Neural crest cell (in vitro differentiated cells): Measurements from ENCODE around the gene GOLGA8K. TPM values are rescaled to one million over a fixed set of nuclear protein-coding genes. Genes with fewer than 3 reads are reported as not detected.
"Not testable (repeated sequence)": the region's sequence is repeated elsewhere in the genome, so short reads cannot be mapped to it uniquely, and the experiment has no call there.

Experiments used
- DNase-seq: peaks from one replicate; pipeline ENCODE4 v3.0.0; 2021; ENCODE audit warnings: low read depth, mixed read lengths, low spot score
- H3K27ac Mint-ChIP-seq: one replicate; pipeline ENCODE4 v1.8.0; 2021; ENCODE audit warnings: mild to moderate bottlenecking, mixed read lengths; ENCODE audit not compliant: unreplicated experiment
- H3K27me3 Mint-ChIP-seq: 2 replicates; pipeline ENCODE4 v1.8.0; 2021; ENCODE audit warnings: low read depth, mild to moderate bottlenecking, mixed read lengths
- H3K36me3 Mint-ChIP-seq: 2 replicates; pipeline ENCODE4 v1.8.0; 2021; ENCODE audit warnings: low read depth, mild to moderate bottlenecking, mixed read lengths
- H3K4me1 Mint-ChIP-seq: 2 replicates; pipeline ENCODE4 v1.8.0; 2021; ENCODE audit warnings: mixed read lengths
- H3K4me3 Mint-ChIP-seq: one replicate; pipeline ENCODE4 v1.8.0; 2021; ENCODE audit warnings: mild to moderate bottlenecking, mixed read lengths
- H3K9me3 Mint-ChIP-seq: 2 replicates; pipeline ENCODE4 v1.8.0; 2021; ENCODE audit warnings: mixed read lengths
- total RNA-seq: library from RNA; stranded (reverse); gene quantifications from 2 replicates; pipeline ENCODE4 v1.2.1, GENCODE V29; 2021

GOLGA8K gene
- total RNA-seq, 1 donor from 2014 or later: 1.6 TPM

GRCh38 chr15:32345978-32346547 lies 57.0 kb downstream of the GOLGA8K start:
- H3K27me3 Mint-ChIP-seq, DNase-seq, H3K27ac Mint-ChIP-seq, H3K9me3 Mint-ChIP-seq, H3K4me3 Mint-ChIP-seq, H3K36me3 Mint-ChIP-seq, H3K4me1 Mint-ChIP-seq: not testable (repeated sequence)

DNA sequence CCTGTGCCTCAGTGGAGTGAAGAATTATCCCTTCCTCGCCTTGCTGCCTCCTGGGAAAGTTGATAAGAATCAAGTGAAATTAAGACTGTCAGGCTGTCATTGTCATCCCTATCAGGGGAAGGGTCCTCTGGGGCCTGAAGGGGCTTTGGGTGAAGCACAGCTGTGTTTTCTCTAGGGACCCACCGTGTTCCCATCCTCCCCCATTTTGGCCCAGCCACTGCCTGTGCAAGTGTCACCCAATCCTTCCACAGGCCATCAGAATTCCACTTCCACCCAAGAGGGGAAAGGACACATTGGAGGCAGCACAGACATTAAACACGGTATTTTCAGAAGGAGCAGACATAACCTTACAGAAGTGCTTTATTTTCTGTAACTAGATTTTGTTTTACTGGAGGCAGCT lies 59.2 kb downstream of the GOLGA8K start:
- peak overlapping the region; percentile 74 for H3K4me3 Mint-ChIP-seq
- not testable (repeated sequence) for H3K27me3 Mint-ChIP-seq, H3K36me3 Mint-ChIP-seq, H3K27ac Mint-ChIP-seq, H3K4me1 Mint-ChIP-seq, H3K9me3 Mint-ChIP-seq, DNase-seq

Other genes with a start within 250 kb of the GOLGA8K start
- 0.45 TPM in 1 of 2 replicates, not detected in the other for gene GOLGA8O, start 52.3 kb upstream of the GOLGA8K start, total RNA-seq
- gene GOLGA8N, start 190.2 kb upstream of the GOLGA8K start, total RNA-seq: 2.2 and 2.6 TPM in 2 replicates
- gene ARHGAP11A, start 212.2 kb upstream of the GOLGA8K start, total RNA-seq: 95.2 and 96.0 TPM in 2 replicates
- 25.1 and 28.9 TPM in 2 replicates for gene SCG5, start 238.4 kb upstream of the GOLGA8K start, total RNA-seq